Ishikawa (cell line): Measurements from ENCODE around the gene LPAR2.
A peak's percentile ranks its signal among the peaks of the same experiment; 100 is the strongest.

ENCODE experiments used
- CEBPB ChIP-seq: IDR thresholded peaks from 2 replicates; pipeline ENCODE4 v1.6.1; 2012
- CREB1 ChIP-seq: IDR thresholded peaks from 2 replicates; pipeline ENCODE4 v1.6.1; 2012; ENCODE audit warnings: low read depth
- EGR1 ChIP-seq: IDR thresholded peaks from 2 replicates; pipeline ENCODE4 v1.6.1; 2012
- EP300 ChIP-seq: IDR thresholded peaks from 2 replicates; pipeline ENCODE4 v1.6.1; 2012; ENCODE audit warnings: borderline replicate concordance
- FOXM1 ChIP-seq: IDR thresholded peaks from 2 replicates; pipeline ENCODE4 v1.6.1; 2012; ENCODE audit warnings: low read depth, borderline replicate concordance
- NFIC ChIP-seq: IDR thresholded peaks from 2 replicates; pipeline ENCODE4 v1.6.1; 2012
- RAD21 ChIP-seq: IDR thresholded peaks from 2 replicates; pipeline ENCODE4 v1.6.1; 2012; ENCODE audit warnings: low read depth
- TAF1 ChIP-seq: IDR thresholded peaks from 2 replicates; pipeline ENCODE4 v1.6.1; 2012; ENCODE audit warnings: low read depth, mild to moderate bottlenecking
- TCF12 ChIP-seq: IDR thresholded peaks from 2 replicates; pipeline ENCODE4 v1.6.1; 2012; ENCODE audit warnings: low read depth
- TEAD4 ChIP-seq: IDR thresholded peaks from 2 replicates; pipeline ENCODE4 v1.6.1; 2012
- YY1 ChIP-seq: IDR thresholded peaks from 2 replicates; pipeline ENCODE4 v1.6.1; 2012; ENCODE audit warnings: low read depth
- ZBTB7A ChIP-seq: IDR thresholded peaks from 2 replicates; pipeline ENCODE4 v1.6.1; 2012; ENCODE audit warnings: low read depth
- TF ChIP-seq, protein P1 (sequence below): IDR thresholded peaks from 2 replicates; pipeline ENCODE4 v1.6.1; 2012
- TF ChIP-seq, protein P2 (sequence below): IDR thresholded peaks from 2 replicates; pipeline ENCODE4 v1.6.1; 2012; ENCODE audit warnings: low read depth, mild to moderate bottlenecking
- TF ChIP-seq, protein P3 (sequence below): IDR thresholded peaks from 2 replicates; pipeline ENCODE4 v1.6.1; 2012

Gene LPAR2

DNA sequence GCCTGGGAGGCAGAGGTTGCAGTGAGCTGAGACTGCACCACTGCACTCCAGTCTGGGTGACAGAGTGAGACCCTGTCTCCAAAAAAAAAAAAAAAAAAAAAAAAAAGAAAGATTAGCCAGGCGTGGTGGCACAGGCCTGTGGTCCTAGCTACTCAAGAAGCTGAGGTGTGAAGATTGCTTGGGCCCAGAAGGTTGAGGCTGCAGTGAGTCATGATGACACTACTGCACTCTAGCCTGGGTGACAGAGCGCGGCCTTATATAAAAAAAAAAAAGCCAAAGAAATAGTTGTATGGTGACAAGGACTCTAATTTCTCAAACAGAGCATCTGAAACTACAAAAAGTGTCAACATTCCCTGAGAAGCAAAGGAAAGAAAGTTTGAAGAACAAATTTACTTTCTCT is 12.9 kb downstream of the LPAR2 start:
- TF ChIP-seq, protein P1, sequence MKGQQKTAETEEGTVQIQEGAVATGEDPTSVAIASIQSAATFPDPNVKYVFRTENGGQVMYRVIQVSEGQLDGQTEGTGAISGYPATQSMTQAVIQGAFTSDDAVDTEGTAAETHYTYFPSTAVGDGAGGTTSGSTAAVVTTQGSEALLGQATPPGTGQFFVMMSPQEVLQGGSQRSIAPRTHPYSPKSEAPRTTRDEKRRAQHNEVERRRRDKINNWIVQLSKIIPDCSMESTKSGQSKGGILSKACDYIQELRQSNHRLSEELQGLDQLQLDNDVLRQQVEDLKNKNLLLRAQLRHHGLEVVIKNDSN: no peak
- TF ChIP-seq CREB1: no peak

DNA sequence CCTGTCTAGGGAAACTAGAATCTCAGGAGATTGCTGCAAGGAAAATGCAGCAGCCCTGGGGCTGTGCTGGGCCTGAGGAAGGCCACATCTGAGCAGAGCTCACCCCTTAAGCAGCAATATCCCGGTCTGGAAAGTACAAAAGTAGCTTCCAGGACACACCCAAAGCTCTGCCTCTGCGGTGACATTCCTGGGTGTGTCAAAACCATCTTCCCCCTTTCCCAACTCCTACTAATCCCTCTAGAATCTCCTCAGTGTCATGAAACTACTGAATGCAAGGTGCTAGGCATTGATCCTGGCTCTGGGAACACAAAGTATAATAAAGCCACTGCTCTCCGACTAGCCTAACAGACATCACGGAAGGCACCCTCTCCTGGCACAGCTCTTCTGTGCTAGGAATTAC is 14.5 kb downstream of the LPAR2 start:
- TF ChIP-seq YY1 (no peak), FOXM1 (no peak), NFIC (no peak), TEAD4 (no peak), EP300 (no peak), EGR1 (no peak), RAD21 (no peak), TCF12 (no peak), CREB1 (no peak), TAF1 (no peak), ZBTB7A (no peak)
- TF ChIP-seq, protein P2, sequence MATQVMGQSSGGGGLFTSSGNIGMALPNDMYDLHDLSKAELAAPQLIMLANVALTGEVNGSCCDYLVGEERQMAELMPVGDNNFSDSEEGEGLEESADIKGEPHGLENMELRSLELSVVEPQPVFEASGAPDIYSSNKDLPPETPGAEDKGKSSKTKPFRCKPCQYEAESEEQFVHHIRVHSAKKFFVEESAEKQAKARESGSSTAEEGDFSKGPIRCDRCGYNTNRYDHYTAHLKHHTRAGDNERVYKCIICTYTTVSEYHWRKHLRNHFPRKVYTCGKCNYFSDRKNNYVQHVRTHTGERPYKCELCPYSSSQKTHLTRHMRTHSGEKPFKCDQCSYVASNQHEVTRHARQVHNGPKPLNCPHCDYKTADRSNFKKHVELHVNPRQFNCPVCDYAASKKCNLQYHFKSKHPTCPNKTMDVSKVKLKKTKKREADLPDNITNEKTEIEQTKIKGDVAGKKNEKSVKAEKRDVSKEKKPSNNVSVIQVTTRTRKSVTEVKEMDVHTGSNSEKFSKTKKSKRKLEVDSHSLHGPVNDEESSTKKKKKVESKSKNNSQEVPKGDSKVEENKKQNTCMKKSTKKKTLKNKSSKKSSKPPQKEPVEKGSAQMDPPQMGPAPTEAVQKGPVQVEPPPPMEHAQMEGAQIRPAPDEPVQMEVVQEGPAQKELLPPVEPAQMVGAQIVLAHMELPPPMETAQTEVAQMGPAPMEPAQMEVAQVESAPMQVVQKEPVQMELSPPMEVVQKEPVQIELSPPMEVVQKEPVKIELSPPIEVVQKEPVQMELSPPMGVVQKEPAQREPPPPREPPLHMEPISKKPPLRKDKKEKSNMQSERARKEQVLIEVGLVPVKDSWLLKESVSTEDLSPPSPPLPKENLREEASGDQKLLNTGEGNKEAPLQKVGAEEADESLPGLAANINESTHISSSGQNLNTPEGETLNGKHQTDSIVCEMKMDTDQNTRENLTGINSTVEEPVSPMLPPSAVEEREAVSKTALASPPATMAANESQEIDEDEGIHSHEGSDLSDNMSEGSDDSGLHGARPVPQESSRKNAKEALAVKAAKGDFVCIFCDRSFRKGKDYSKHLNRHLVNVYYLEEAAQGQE: no peak
- TF ChIP-seq, protein P3, sequence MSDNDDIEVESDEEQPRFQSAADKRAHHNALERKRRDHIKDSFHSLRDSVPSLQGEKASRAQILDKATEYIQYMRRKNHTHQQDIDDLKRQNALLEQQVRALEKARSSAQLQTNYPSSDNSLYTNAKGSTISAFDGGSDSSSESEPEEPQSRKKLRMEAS: no peak
- TF ChIP-seq, protein P1: no peak

- TF ChIP-seq, protein P2: no peak
- TF ChIP-seq TEAD4 (no peak), YY1 (no peak), RAD21 (no peak), ZBTB7A (no peak), CREB1 (no peak), TCF12 (no peak), NFIC (no peak)
- TF ChIP-seq, protein P3: no peak
- TF ChIP-seq, protein P1: no peak
These were observed 17.4 kb downstream of the LPAR2 start for GRCh38 chr19:19610376-19611202.

DNA sequence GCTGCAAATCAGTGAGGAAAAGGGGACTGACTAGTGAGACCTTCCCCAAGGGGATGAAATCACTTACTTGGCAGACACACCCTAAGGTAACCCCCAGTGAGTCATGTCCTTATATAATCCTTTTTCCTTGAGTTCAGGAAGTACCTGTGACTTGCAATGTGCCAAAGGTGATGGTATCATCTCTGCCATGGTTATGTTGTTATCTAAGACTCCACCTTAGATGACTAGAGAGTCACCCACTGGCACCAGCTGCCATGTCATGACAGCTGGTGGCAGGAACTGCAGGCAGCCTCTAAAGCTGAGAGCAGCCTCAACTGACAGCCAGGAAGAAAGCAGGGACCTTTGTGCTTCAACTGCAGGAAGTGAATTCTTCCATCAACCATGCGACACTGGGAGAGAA is 22.0 kb downstream of the LPAR2 start:
- TF ChIP-seq TCF12: no peak
- no peak for TF ChIP-seq FOXM1
- TF ChIP-seq, protein P3: 0 out of 2 replicates have a peak, but pooled peaks have one; percentile 25

DNA sequence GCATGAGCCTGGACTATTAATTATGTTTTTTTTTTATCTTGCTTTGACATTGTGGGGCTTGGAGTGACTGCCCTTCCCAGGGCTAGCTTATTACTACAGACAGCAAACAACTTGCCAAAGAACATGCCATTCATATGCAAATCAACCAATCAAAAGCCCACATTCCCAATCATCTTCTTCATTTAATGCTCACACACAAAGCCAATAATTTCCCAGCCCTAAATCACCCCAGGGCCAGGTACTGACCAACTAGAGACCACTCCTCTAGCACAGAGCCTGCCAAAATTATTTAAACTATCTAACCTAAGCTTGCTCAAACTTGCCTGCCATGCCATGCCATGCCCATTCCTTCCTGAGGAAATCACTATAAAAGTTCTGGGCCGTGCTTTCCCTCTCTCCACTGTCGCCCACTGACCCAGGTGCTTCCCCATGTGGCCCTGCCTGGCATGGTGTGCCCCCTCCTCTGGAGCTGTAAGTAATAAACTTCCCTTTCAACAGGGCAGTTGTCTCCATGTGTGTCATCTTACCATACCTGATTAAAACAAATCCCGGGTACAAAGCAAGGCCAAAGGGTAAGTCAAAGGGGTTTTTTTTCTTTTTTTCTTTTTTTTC is 25.2 kb downstream of the LPAR2 start:
- TF ChIP-seq FOXM1 (no peak), NFIC (no peak), EP300 (no peak), EGR1 (no peak), RAD21 (no peak), YY1 (no peak), ZBTB7A (no peak), TAF1 (no peak), CEBPB (no peak)
- TF ChIP-seq, protein P1: no peak
